Colonic mucosa (tissue), 4 donors: ENCODE results near the gene BID. TPM values are rescaled to one million over a fixed set of nuclear protein-coding genes. Genes with fewer than 3 reads are reported as not detected.

Source experiments
- DNase-seq: peaks from one replicate; pipeline ENCODE4 v3.0.0-alpha.2; 2020
- H3K27ac ChIP-seq: fragments of 200-600 bp; one replicate; pipeline ENCODE4 v1.8.0; 2021
- H3K27me3 ChIP-seq: fragments of 200-600 bp; one replicate; pipeline ENCODE4 v1.8.0; 2021
- H3K36me3 ChIP-seq: fragments of 200-600 bp; one replicate; pipeline ENCODE4 v1.8.0; 2021
- H3K4me1 ChIP-seq: fragments of 200-600 bp; one replicate; pipeline ENCODE4 v1.8.0; 2021; ENCODE audit warnings: mild to moderate bottlenecking
- H3K4me3 ChIP-seq: fragments of 200-600 bp; one replicate; pipeline ENCODE4 v1.8.0; 2021
- H3K9ac ChIP-seq, 2 donors: one replicate each; pipeline ENCODE4 v1.7.0; 2013; ENCODE audit warnings: control low read depth in 2 of 2, low read depth in 2 of 2, low read length in 2 of 2
- H3K9me3 ChIP-seq: fragments of 200-600 bp; one replicate; pipeline ENCODE4 v1.8.0; 2021
- intact Hi-C: fragments of 100-400 bp; cut with DNase I; formaldehyde crosslinking; loops from one replicate; pipeline ENCODE4 v1.14.1; 2022
- total RNA-seq, 2 donors: library from RNA; stranded (reverse); fragmentation: NEBNext Ultra II Directional in 1 of 2; extraction: Animal tissue kit (Norgen Biotek cat#: 25700) in 1 of 2; gene quantifications; one replicate each; pipeline ENCODE4 v1.2.1, GENCODE V29; 2021
- TF ChIP-seq, protein P1 (sequence below): fragments of 200-600 bp; IDR thresholded peaks from one replicate; pipeline ENCODE4 v1.8.0; 2022; ENCODE audit warnings: antibody characterized with exemption, mild to moderate bottlenecking
- donor health status: healthy.
- donor health status: DM: no; HTN: no; CAD: no.
- donor health status: DM: no; HTN: no; CAD: no.

The BID gene
- total RNA-seq, 2 donors from 2014 or later = 35.9 to 57.5 TPM

DNA sequence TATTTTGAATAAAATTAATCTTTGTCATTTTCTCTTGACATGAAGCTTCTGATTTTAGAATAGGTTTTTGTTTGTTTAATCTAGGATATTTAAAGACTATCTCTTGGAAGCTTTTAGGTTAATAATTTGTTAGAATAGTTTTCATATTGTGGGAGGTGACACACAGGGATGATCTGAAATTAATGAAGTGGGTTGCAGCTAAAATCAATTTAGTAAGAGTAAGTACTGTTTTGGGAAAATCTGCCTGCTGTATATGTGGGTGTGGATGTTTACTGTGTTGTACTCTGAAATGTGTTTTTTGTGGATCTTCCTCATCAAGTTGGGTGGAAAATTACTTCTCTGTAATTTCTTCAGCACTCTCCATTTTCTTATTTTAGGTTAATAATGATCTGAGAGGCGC is 67.3 kb downstream of the BID start:
- H3K4me1 ChIP-seq = peaks cover 6% of the 10 kb centered on the region
- DNase-seq = no peak
- intact Hi-C loops = no loop called here
- no peaks in the 10 kb centered on the region for H3K9me3 ChIP-seq
- no peaks in the 10 kb centered on the region for H3K36me3 ChIP-seq
- H3K27ac ChIP-seq = peak overlapping the region; percentile 70
- H3K9ac ChIP-seq = no peak overlapping the region
- TF ChIP-seq, protein P1, sequence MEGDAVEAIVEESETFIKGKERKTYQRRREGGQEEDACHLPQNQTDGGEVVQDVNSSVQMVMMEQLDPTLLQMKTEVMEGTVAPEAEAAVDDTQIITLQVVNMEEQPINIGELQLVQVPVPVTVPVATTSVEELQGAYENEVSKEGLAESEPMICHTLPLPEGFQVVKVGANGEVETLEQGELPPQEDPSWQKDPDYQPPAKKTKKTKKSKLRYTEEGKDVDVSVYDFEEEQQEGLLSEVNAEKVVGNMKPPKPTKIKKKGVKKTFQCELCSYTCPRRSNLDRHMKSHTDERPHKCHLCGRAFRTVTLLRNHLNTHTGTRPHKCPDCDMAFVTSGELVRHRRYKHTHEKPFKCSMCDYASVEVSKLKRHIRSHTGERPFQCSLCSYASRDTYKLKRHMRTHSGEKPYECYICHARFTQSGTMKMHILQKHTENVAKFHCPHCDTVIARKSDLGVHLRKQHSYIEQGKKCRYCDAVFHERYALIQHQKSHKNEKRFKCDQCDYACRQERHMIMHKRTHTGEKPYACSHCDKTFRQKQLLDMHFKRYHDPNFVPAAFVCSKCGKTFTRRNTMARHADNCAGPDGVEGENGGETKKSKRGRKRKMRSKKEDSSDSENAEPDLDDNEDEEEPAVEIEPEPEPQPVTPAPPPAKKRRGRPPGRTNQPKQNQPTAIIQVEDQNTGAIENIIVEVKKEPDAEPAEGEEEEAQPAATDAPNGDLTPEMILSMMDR = no peak
- H3K27me3 ChIP-seq = no peaks in the 10 kb centered on the region
- H3K4me3 ChIP-seq = peak overlapping the region; percentile 1

- H3K9me3 ChIP-seq = no peaks in the 10 kb centered on the region
- intact Hi-C loops = no loop called here
- peak; percentile 64 for DNase-seq
- H3K27me3 ChIP-seq = no peaks in the 10 kb centered on the region
- no peaks in the 10 kb centered on the region for H3K36me3 ChIP-seq
- TF ChIP-seq, protein P1 = no peak
- peak overlapping the region; percentile 70 for H3K27ac ChIP-seq
- peaks cover 6% of the 10 kb centered on the region for H3K4me1 ChIP-seq
- no peak overlapping the region for H3K9ac ChIP-seq
- H3K4me3 ChIP-seq = peak overlapping the region; percentile 1
These were observed 68.0 kb downstream of the BID start for GRCh38 chr22:17705951-17706900.

- peak overlapping the region; percentile 70 for H3K27ac ChIP-seq
- intact Hi-C loops = no loop called here
These were observed 68.7 kb downstream of the BID start for GRCh38 chr22:17705546-17705945.

GRCh38 chr22:17703811-17704210 is 70.5 kb downstream of the BID start:
- intact Hi-C loops = no loop called here
- no peak for DNase-seq
- TF ChIP-seq, protein P1 = no peak

More at GRCh38 chr22:17705546-17705945, 68.7 kb downstream of the BID start:
- DNase-seq = no peak
- Histone ChIP-seq H3K27me3 (no peaks in the 10 kb centered on the region), H3K9me3 (no peaks in the 10 kb centered on the region), H3K4me1 (peaks cover 6% of the 10 kb centered on the region), H3K4me3 (no peak overlapping the region), H3K9ac (no peak overlapping the region), H3K36me3 (no peaks in the 10 kb centered on the region)
- TF ChIP-seq, protein P1 = no peak

DNA sequence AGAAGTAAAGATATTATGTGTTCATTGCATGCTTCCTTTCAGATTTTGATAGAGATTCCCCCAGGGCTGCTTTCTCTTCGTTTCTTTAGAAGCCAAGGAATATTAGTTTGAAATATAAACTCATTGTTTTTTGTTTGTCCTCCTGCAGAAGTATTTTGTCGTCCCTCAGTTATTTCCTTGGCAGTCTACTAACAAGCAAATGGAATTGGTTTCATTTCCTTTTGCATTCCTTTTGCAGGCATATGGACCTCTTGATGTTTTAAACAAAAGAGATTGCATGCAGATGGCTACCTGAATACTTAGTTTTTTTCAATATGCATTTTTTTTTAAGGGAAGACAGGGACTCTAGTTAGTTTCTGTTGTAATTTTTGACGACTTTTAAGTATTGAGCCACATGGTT is 73.5 kb downstream of the BID start:
- H3K36me3 ChIP-seq = no peaks in the 10 kb centered on the region
- TF ChIP-seq, protein P1 = no peak
- intact Hi-C loops = no loop called here
- no peaks in the 10 kb centered on the region for H3K9me3 ChIP-seq
- no peak overlapping the region for H3K9ac ChIP-seq
- no peak for DNase-seq
- no peak overlapping the region for H3K4me3 ChIP-seq
- peaks cover 2% of the 10 kb centered on the region for H3K4me1 ChIP-seq
- no peaks in the 10 kb centered on the region for H3K27me3 ChIP-seq
- no peak overlapping the region for H3K27ac ChIP-seq

More at GRCh38 chr22:17703811-17704210, 70.5 kb downstream of the BID start:
- Histone ChIP-seq H3K27me3 (no peaks in the 10 kb centered on the region), H3K36me3 (no peaks in the 10 kb centered on the region), H3K4me1 (peaks cover 6% of the 10 kb centered on the region), H3K9me3 (no peaks in the 10 kb centered on the region), H3K27ac (no peak overlapping the region), H3K4me3 (no peak overlapping the region), H3K9ac (no peak overlapping the region)
